WTC11 (cell line): ENCODE data around the gene PSMG2.

Experiments
- CREB1 ChIP-seq: sonication (generic); formaldehyde crosslinking; IDR thresholded peaks from 2 replicates; pipeline ENCODE4 v1.8.0; 2023; ENCODE audit warnings: mild to moderate bottlenecking, missing genetic modification reagents
- ESRRA ChIP-seq: sonication (generic); formaldehyde crosslinking; IDR thresholded peaks from 2 replicates; pipeline ENCODE4 v1.8.1; 2022; ENCODE audit warnings: mild to moderate bottlenecking, missing genetic modification reagents, borderline replicate concordance
- GABPB1 ChIP-seq: sonication (generic); formaldehyde crosslinking; IDR thresholded peaks from 2 replicates; pipeline ENCODE4 v1.8.1; 2023; ENCODE audit warnings: mild to moderate bottlenecking, missing genetic modification reagents
- JUN ChIP-seq: sonication (generic); formaldehyde crosslinking; IDR thresholded peaks from 2 replicates; pipeline ENCODE4 v1.8.0; 2023; ENCODE audit warnings: mild to moderate bottlenecking, missing genetic modification reagents
- NFATC4 ChIP-seq: fragments of 250-450 bp; sonication (Bioruptor Pico); IDR thresholded peaks from 2 replicates; pipeline ENCODE4 v1.9.0; 2021; ENCODE audit warnings: mild to moderate bottlenecking
- SMAD3 ChIP-seq: sonication (generic); formaldehyde crosslinking; IDR thresholded peaks from 2 replicates; pipeline ENCODE4 v1.8.0; 2022; ENCODE audit warnings: missing genetic modification reagents, mild to moderate bottlenecking, borderline replicate concordance
- ZNF219 ChIP-seq: sonication (generic); formaldehyde crosslinking; IDR thresholded peaks from 2 replicates; pipeline ENCODE4 v1.8.0; 2023; ENCODE audit warnings: missing genetic modification reagents, mild to moderate bottlenecking, borderline replicate concordance
- TF ChIP-seq, protein P1 (sequence below): fragments of 200-600 bp; IDR thresholded peaks from 2 replicates; pipeline ENCODE4 v1.8.0; 2022; ENCODE audit warnings: antibody characterized with exemption
- TF ChIP-seq, protein P2 (sequence below): sonication (generic); formaldehyde crosslinking; IDR thresholded peaks from 2 replicates; pipeline ENCODE4 v1.8.0; 2022; ENCODE audit warnings: missing genetic modification reagents
- TF ChIP-seq, protein P3 (sequence below): sonication (generic); formaldehyde crosslinking; IDR thresholded peaks from 2 replicates; pipeline ENCODE4 v1.8.0; 2022; ENCODE audit warnings: mild to moderate bottlenecking, missing genetic modification reagents
- TF ChIP-seq, protein P4 (sequence below): sonication (generic); formaldehyde crosslinking; conservative IDR thresholded peaks from 2 replicates; pipeline ENCODE4 v1.8.1; 2022; ENCODE audit warnings: mild to moderate bottlenecking, missing genetic modification reagents

DNA sequence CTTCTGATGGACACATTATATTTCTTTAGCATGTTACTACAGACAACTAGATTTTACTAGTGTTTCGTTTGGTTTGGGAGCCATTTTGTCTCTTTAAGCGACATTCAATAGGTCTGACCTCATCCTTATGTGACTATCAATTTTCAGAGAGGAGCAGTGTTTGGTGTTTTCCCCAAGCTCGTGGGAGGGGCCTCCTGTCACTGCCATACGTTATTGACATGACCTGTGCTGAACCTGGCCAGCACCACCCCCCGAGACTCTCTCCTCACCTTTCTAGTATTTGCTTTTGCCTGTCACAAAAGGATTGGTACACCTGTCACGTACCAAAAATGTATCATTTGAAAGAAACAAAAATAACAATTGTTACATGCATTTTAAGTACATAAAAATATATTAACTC lies 69.3 kb downstream of the PSMG2 start:
- no peak for TF ChIP-seq SMAD3 (CRISPR knock-in tag)
- TF ChIP-seq, protein P1, sequence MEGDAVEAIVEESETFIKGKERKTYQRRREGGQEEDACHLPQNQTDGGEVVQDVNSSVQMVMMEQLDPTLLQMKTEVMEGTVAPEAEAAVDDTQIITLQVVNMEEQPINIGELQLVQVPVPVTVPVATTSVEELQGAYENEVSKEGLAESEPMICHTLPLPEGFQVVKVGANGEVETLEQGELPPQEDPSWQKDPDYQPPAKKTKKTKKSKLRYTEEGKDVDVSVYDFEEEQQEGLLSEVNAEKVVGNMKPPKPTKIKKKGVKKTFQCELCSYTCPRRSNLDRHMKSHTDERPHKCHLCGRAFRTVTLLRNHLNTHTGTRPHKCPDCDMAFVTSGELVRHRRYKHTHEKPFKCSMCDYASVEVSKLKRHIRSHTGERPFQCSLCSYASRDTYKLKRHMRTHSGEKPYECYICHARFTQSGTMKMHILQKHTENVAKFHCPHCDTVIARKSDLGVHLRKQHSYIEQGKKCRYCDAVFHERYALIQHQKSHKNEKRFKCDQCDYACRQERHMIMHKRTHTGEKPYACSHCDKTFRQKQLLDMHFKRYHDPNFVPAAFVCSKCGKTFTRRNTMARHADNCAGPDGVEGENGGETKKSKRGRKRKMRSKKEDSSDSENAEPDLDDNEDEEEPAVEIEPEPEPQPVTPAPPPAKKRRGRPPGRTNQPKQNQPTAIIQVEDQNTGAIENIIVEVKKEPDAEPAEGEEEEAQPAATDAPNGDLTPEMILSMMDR: no peak
- TF ChIP-seq ZNF219 (CRISPR knock-in tag): no peak
- TF ChIP-seq JUN (CRISPR knock-in tag): no peak
- TF ChIP-seq, protein P2, sequence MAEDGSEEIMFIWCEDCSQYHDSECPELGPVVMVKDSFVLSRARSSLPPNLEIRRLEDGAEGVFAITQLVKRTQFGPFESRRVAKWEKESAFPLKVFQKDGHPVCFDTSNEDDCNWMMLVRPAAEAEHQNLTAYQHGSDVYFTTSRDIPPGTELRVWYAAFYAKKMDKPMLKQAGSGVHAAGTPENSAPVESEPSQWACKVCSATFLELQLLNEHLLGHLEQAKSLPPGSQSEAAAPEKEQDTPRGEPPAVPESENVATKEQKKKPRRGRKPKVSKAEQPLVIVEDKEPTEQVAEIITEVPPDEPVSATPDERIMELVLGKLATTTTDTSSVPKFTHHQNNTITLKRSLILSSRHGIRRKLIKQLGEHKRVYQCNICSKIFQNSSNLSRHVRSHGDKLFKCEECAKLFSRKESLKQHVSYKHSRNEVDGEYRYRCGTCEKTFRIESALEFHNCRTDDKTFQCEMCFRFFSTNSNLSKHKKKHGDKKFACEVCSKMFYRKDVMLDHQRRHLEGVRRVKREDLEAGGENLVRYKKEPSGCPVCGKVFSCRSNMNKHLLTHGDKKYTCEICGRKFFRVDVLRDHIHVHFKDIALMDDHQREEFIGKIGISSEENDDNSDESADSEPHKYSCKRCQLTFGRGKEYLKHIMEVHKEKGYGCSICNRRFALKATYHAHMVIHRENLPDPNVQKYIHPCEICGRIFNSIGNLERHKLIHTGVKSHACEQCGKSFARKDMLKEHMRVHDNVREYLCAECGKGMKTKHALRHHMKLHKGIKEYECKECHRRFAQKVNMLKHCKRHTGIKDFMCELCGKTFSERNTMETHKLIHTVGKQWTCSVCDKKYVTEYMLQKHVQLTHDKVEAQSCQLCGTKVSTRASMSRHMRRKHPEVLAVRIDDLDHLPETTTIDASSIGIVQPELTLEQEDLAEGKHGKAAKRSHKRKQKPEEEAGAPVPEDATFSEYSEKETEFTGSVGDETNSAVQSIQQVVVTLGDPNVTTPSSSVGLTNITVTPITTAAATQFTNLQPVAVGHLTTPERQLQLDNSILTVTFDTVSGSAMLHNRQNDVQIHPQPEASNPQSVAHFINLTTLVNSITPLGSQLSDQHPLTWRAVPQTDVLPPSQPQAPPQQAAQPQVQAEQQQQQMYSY: no peak
- TF ChIP-seq GABPB1 (CRISPR knock-in tag): no peak
- TF ChIP-seq, protein P3, sequence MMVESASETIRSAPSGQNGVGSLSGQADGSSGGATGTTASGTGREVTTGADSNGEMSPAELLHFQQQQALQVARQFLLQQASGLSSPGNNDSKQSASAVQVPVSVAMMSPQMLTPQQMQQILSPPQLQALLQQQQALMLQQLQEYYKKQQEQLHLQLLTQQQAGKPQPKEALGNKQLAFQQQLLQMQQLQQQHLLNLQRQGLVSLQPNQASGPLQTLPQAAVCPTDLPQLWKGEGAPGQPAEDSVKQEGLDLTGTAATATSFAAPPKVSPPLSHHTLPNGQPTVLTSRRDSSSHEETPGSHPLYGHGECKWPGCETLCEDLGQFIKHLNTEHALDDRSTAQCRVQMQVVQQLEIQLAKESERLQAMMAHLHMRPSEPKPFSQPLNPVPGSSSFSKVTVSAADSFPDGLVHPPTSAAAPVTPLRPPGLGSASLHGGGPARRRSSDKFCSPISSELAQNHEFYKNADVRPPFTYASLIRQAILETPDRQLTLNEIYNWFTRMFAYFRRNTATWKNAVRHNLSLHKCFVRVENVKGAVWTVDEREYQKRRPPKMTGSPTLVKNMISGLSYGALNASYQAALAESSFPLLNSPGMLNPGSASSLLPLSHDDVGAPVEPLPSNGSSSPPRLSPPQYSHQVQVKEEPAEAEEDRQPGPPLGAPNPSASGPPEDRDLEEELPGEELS (CRISPR knock-in tag): no peak
- no peak for TF ChIP-seq NFATC4
- TF ChIP-seq CREB1 (CRISPR knock-in tag): no peak
- TF ChIP-seq ESRRA (CRISPR knock-in tag): no peak
- TF ChIP-seq, protein P4, sequence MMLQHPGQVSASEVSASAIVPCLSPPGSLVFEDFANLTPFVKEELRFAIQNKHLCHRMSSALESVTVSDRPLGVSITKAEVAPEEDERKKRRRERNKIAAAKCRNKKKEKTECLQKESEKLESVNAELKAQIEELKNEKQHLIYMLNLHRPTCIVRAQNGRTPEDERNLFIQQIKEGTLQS: no peak
